CD4-positive, CD25-positive, alpha-beta regulatory T cell (primary cell): Measurements from ENCODE around the gene PANK4. TPM values are rescaled to one million over a fixed set of nuclear protein-coding genes. Genes with fewer than 3 reads are reported as not detected.

ENCODE experiments used
- ATAC-seq, 2 donors: fragments of 150-1000 bp; cut with Tn5 transposase; one replicate each; pipeline ENCODE4 v1.10.0; 2021; ENCODE audit warnings: low read depth in 2 of 2, moderate number of reproducible peaks in 2 of 2, moderate library complexity in 1 of 2
- DNase-seq, 3 donors: peaks; one replicate each; pipeline versions ENCODE4 v3.0.0 to v3.0.0-alpha.2; 2012 to 2022; ENCODE audit warnings: mixed read lengths in 1 of 3
- H3K27ac ChIP-seq: one replicate; pipeline ENCODE4 v1.7.0; 2013; ENCODE audit warnings: mild to moderate bottlenecking, low read length; ENCODE audit not compliant: insufficient read depth, poor library complexity, severe bottlenecking
- H3K27me3 ChIP-seq: one replicate; pipeline ENCODE4 v1.7.0; 2013; ENCODE audit warnings: low read length; ENCODE audit not compliant: control insufficient read depth, insufficient read depth
- H3K36me3 ChIP-seq: one replicate; pipeline ENCODE4 v1.7.0; 2013; ENCODE audit warnings: mild to moderate bottlenecking, low read length, moderate library complexity; ENCODE audit not compliant: control insufficient read depth, insufficient read depth
- H3K4me1 ChIP-seq: 2 replicates; pipeline ENCODE4 v1.7.0; 2013; ENCODE audit warnings: mild to moderate bottlenecking, low read length; ENCODE audit not compliant: insufficient read depth, control insufficient read depth, poor library complexity, severe bottlenecking
- H3K4me3 ChIP-seq: one replicate; pipeline ENCODE4 v1.7.0; 2013; ENCODE audit warnings: low read depth, mild to moderate bottlenecking, low read length, moderate library complexity
- H3K9me3 ChIP-seq, 2 experiments: 1 replicate in 1 of 2; 2 replicates in 1 of 2; pipeline ENCODE4 v1.7.0; 2013; ENCODE audit warnings: low read length in 2 of 2, mild to moderate bottlenecking in 1 of 2, moderate library complexity in 1 of 2; ENCODE audit not compliant: control insufficient read depth in 2 of 2
- H3K27ac Mint-ChIP-seq, 3 donors: one replicate each; pipeline ENCODE4 v1.8.0; 2020 to 2022; ENCODE audit warnings: mild to moderate bottlenecking in 3 of 3, mixed read lengths in 3 of 3, moderate library complexity in 2 of 3
- H3K27me3 Mint-ChIP-seq: one replicate; pipeline ENCODE4 v1.8.0; 2022; ENCODE audit warnings: mild to moderate bottlenecking, mixed read lengths
- H3K36me3 Mint-ChIP-seq: one replicate; pipeline ENCODE4 v1.8.0; 2020; ENCODE audit warnings: mixed read lengths
- H3K4me1 Mint-ChIP-seq, 4 donors: one replicate each; pipeline ENCODE4 v1.8.0; 2020 to 2022; ENCODE audit warnings: mixed read lengths in 4 of 4, mild to moderate bottlenecking in 1 of 4
- H3K4me3 Mint-ChIP-seq, 4 donors: one replicate each; pipeline ENCODE4 v1.8.0; 2020 to 2022; ENCODE audit warnings: mild to moderate bottlenecking in 4 of 4, mixed read lengths in 4 of 4, moderate library complexity in 3 of 4
- H3K9me3 Mint-ChIP-seq, 7 donors: one replicate each; pipeline ENCODE4 v1.8.0; 2020 to 2022; ENCODE audit warnings: mixed read lengths in 7 of 7, mild to moderate bottlenecking in 3 of 7, moderate library complexity in 2 of 7
- polyA plus RNA-seq, 4 donors: library from polyadenylated mRNA; unstranded; fragments of 300-500 nt; fragmentation: Illumina TruSeq; gene quantifications; one replicate each; pipeline ENCODE4 v1.2.3, GENCODE V29; 2021
- total RNA-seq: library from RNA; stranded (reverse); gene quantifications from one replicate; pipeline ENCODE4 v1.2.3, GENCODE V29; 2022

The PANK4 gene
- total and polyA plus RNA-seq, 5 donors from 2014 or later: 16.8 to 66.6 (median 17.7) TPM

GRCh38 chr1:2557482-2558400, 31.3 kb upstream of the PANK4 start:
- ATAC-seq: no peak
- peak overlapping the region; percentile 97 for H3K27ac ChIP-seq
- no peaks in the 10 kb centered on the region for H3K27me3 ChIP-seq
- peak overlapping the region; percentile 89 to 100 (median 98) for H3K4me3 Mint-ChIP-seq
- H3K4me1 Mint-ChIP-seq: peaks cover 0 to 53% (median 10%) of the 10 kb centered on the region in 4 donors
- no peak for DNase-seq
- H3K4me3 ChIP-seq: peak overlapping the region; percentile 77
- H3K36me3 ChIP-seq: peaks cover 28% of the 10 kb centered on the region
- peaks cover 0 to 2% (median 0%) of the 10 kb centered on the region in 7 donors for H3K9me3 Mint-ChIP-seq
- H3K36me3 Mint-ChIP-seq: peaks cover 4% of the 10 kb centered on the region
- no peaks in the 10 kb centered on the region for H3K27me3 Mint-ChIP-seq
- H3K9me3 ChIP-seq: no peaks in the 10 kb centered on the region
- peaks cover 59% of the 10 kb centered on the region for H3K4me1 ChIP-seq
- peak overlapping the region; percentile 26 to 99 (median 47) for H3K27ac Mint-ChIP-seq

GRCh38 chr1:2556678-2557481, 30.5 kb upstream of the PANK4 start:
- Mint-ChIP-seq H3K4me1 (peaks cover 0 to 53% (median 10%) of the 10 kb centered on the region in 4 donors), H3K36me3 (peaks cover 4% of the 10 kb centered on the region), H3K9me3 (peaks cover 0 to 2% (median 0%) of the 10 kb centered on the region in 7 donors), H3K27ac (peak overlapping the region; percentile 95 to 99 (median 98)), H3K27me3 (no peaks in the 10 kb centered on the region), H3K4me3 (peak overlapping the region; percentile 98 to 100 (median 99))
- Histone ChIP-seq H3K27me3 (no peaks in the 10 kb centered on the region), H3K9me3 (no peaks in the 10 kb centered on the region), H3K4me3 (peak overlapping the region; percentile 77), H3K4me1 (peaks cover 59% of the 10 kb centered on the region), H3K27ac (peak overlapping the region; percentile 97), H3K36me3 (peaks cover 20% of the 10 kb centered on the region)
- DNase-seq (peak in 2 of 3 donors; percentile 25 to 81), ATAC-seq (no peak)

- Histone ChIP-seq H3K36me3 (peaks cover 14% of the 10 kb centered on the region), H3K4me3 (peak within 1 kb of the TSS; percentile 77), H3K4me1 (peaks cover 59% of the 10 kb centered on the region), H3K27ac (peak within 1 kb of the TSS; percentile 97), H3K9me3 (no peaks in the 10 kb centered on the region), H3K27me3 (no peaks in the 10 kb centered on the region)
- peak; percentile 65 to 90 (median 80) for DNase-seq
- Mint-ChIP-seq H3K36me3 (peaks cover 2% of the 10 kb centered on the region), H3K27ac (peak within 1 kb of the TSS; percentile 95 to 99 (median 98)), H3K9me3 (peaks cover 0 to 2% (median 0%) of the 10 kb centered on the region in 7 donors), H3K4me1 (peaks cover 0 to 51% (median 10%) of the 10 kb centered on the region in 4 donors), H3K27me3 (no peaks in the 10 kb centered on the region), H3K4me3 (peak within 1 kb of the TSS; percentile 98 to 100 (median 99))
- ATAC-seq: peak; percentile 78 to 80
These were observed 29.9 kb upstream of the PANK4 start, which contains the start of gene TNFRSF14 for GRCh38 chr1:2556277-2556677. TSS of gene TNFRSF14 (plus strand) at chr1:2556371. CDS start at chr1:2556665, 294 bp downstream.

- Histone ChIP-seq H3K27me3 (no peaks in the 10 kb centered on the region), H3K4me3 (peak overlapping the region; percentile 77), H3K9me3 (no peaks in the 10 kb centered on the region), H3K27ac (peak overlapping the region; percentile 97), H3K4me1 (peaks cover 59% of the 10 kb centered on the region), H3K36me3 (peaks cover 13% of the 10 kb centered on the region)
- Mint-ChIP-seq H3K4me3 (peak overlapping the region; percentile 98 to 100 (median 99)), H3K27me3 (no peaks in the 10 kb centered on the region), H3K36me3 (no peaks in the 10 kb centered on the region), H3K4me1 (peaks cover 0 to 53% (median 9%) of the 10 kb centered on the region in 4 donors), H3K27ac (peak overlapping the region; percentile 95 to 99 (median 98)), H3K9me3 (peaks cover 0 to 2% (median 0%) of the 10 kb centered on the region in 7 donors)
- ATAC-seq: peak; percentile 49 to 58
- DNase-seq: peak; percentile 58 to 88 (median 70)
These were observed 29.4 kb upstream of the PANK4 start for GRCh38 chr1:2555634-2556276.

GRCh38 chr1:2554621-2555387, 28.4 kb upstream of the PANK4 start:
- Histone ChIP-seq H3K27me3 (no peaks in the 10 kb centered on the region), H3K27ac (peak overlapping the region; percentile 97), H3K36me3 (peaks cover 7% of the 10 kb centered on the region), H3K4me3 (no peak overlapping the region), H3K4me1 (peaks cover 54% of the 10 kb centered on the region), H3K9me3 (no peaks in the 10 kb centered on the region)
- H3K4me1 Mint-ChIP-seq: peaks cover 0 to 51% (median 9%) of the 10 kb centered on the region in 4 donors
- peak overlapping the region; percentile 84 to 100 (median 98) for H3K4me3 Mint-ChIP-seq
- peak in 1 of 2 donors; percentile 29 for ATAC-seq
- H3K27ac Mint-ChIP-seq: peak overlapping the region; percentile 57 to 99 (median 95)
- H3K36me3 Mint-ChIP-seq: no peaks in the 10 kb centered on the region
- H3K27me3 Mint-ChIP-seq: no peaks in the 10 kb centered on the region
- DNase-seq: peak; percentile 38 to 70 (median 63)
- H3K9me3 Mint-ChIP-seq: peaks cover 0 to 2% (median 0%) of the 10 kb centered on the region in 7 donors

- Histone ChIP-seq H3K4me3 (no peak overlapping the region), H3K27me3 (no peaks in the 10 kb centered on the region), H3K27ac (no peak overlapping the region), H3K9me3 (no peaks in the 10 kb centered on the region), H3K4me1 (peaks cover 54% of the 10 kb centered on the region), H3K36me3 (peaks cover 6% of the 10 kb centered on the region)
- Mint-ChIP-seq H3K27me3 (peaks cover 4% of the 10 kb centered on the region), H3K4me3 (peak overlapping the region; percentile 84 to 100 (median 98)), H3K4me1 (peaks cover 0 to 54% (median 10%) of the 10 kb centered on the region in 4 donors), H3K27ac (peak overlapping the region; percentile 57 to 99 (median 92)), H3K9me3 (peaks cover 0 to 2% (median 0%) of the 10 kb centered on the region in 7 donors), H3K36me3 (no peaks in the 10 kb centered on the region)
- DNase-seq: no peak
- no peak for ATAC-seq
These were observed 27.6 kb upstream of the PANK4 start for GRCh38 chr1:2553871-2554620.
